HG02588 (cell line): ENCODE results near the gene ARHGDIA.
"Not testable (repeated sequence)": the region's sequence is repeated elsewhere in the genome, so short reads cannot be mapped to it uniquely, and the experiment has no call there.

Source experiments
- ATAC-seq: cut with Tn5 transposase; IDR thresholded peaks from one replicate; pipeline ENCODE4 v1.9.1; 2021; ENCODE audit warnings: mild to moderate bottlenecking, moderate library complexity; ENCODE audit not compliant: unreplicated experiment

Gene ARHGDIA

GRCh38 chr17:81844887-81845286, 26.2 kb downstream of the ARHGDIA start:
- no peak for ATAC-seq

GRCh38 chr17:81844327-81844851, 26.7 kb downstream of the ARHGDIA start:
- no peak for ATAC-seq

GRCh38 chr17:81843713-81844326, 27.3 kb downstream of the ARHGDIA start:
- ATAC-seq: no peak

GRCh38 chr17:81842725-81843504, 28.2 kb downstream of the ARHGDIA start:
- no peak for ATAC-seq

- no peak for ATAC-seq
These were observed 28.8 kb downstream of the ARHGDIA start for GRCh38 chr17:81842378-81842724.

- ATAC-seq: no peak
These were observed 29.3 kb downstream of the ARHGDIA start for GRCh38 chr17:81841866-81842265.

GRCh38 chr17:81840826-81841778, 30.0 kb downstream of the ARHGDIA start:
- ATAC-seq: no peak

- ATAC-seq: not testable (repeated sequence)
These were observed 31.1 kb downstream of the ARHGDIA start for GRCh38 chr17:81840059-81840458.

GRCh38 chr17:81839301-81839700, 31.8 kb downstream of the ARHGDIA start:
- no peak for ATAC-seq

GRCh38 chr17:81838753-81839255, 32.3 kb downstream of the ARHGDIA start:
- no peak for ATAC-seq

GRCh38 chr17:81837641-81838040, 33.5 kb downstream of the ARHGDIA start:
- ATAC-seq: no peak

- ATAC-seq: no peak
These were observed 36.3 kb downstream of the ARHGDIA start, which contains the start of gene PPP1R27 for GRCh38 chr17:81834831-81835267. PPP1R27 (minus strand) TSS chr17:81835050; CDS start chr17:81834953, 97 bp downstream.

- no peak for ATAC-seq
These were observed 37.0 kb downstream of the ARHGDIA start for GRCh38 chr17:81833921-81834830.

- peak; percentile 72 for ATAC-seq
These were observed 37.8 kb downstream of the ARHGDIA start, which contains the start of gene MCRIP1 for GRCh38 chr17:81833160-81833920. MCRIP1 (minus strand) TSS chr17:81833291; CDS start chr17:81824506, 8,785 bp downstream.

- peak; percentile 9 for ATAC-seq
These were observed 38.5 kb downstream of the ARHGDIA start for GRCh38 chr17:81832608-81833159.

GRCh38 chr17:81831957-81832607, 39.1 kb downstream of the ARHGDIA start:
- ATAC-seq: peak; percentile 1

GRCh38 chr17:81831563-81831956, 39.6 kb downstream of the ARHGDIA start:
- ATAC-seq: no peak

GRCh38 chr17:81829858-81830257, 41.3 kb downstream of the ARHGDIA start:
- ATAC-seq: no peak
